Natural killer cell (primary cell): ENCODE results near the gene DDAH1. TPM values are rescaled to one million over a fixed set of nuclear protein-coding genes. Genes with fewer than 3 reads are reported as not detected.

Source experiments
- ATAC-seq, 3 donors: fragments of 150-1000 bp in 2 of 3; fragments of 200-7000 bp in 1 of 3; cut with Tn5 transposase; 1 replicate in 1 of 3; 2 replicates in 2 of 3; pipeline ENCODE4 v1.10.0; 2021; ENCODE audit warnings: mild to moderate bottlenecking in 2 of 3, moderate library complexity in 2 of 3
- DNase-seq, 2 donors: peaks; one replicate each; pipeline versions ENCODE4 v3.0.0 to v3.0.0-alpha.2; 2013 to 2021; ENCODE audit warnings: mixed read lengths in 1 of 2
- H3K27ac ChIP-seq: one replicate; pipeline ENCODE4 v1.5.1; 2013; ENCODE audit warnings: mild to moderate bottlenecking, low read length
- H3K27me3 ChIP-seq: one replicate; pipeline ENCODE4 v1.6.1; 2013; ENCODE audit warnings: low read length; ENCODE audit not compliant: control insufficient read depth, insufficient read depth
- H3K36me3 ChIP-seq: one replicate; pipeline ENCODE4 v1.6.1; 2013; ENCODE audit warnings: low read length; ENCODE audit not compliant: control insufficient read depth, insufficient read depth
- H3K4me1 ChIP-seq: one replicate; pipeline ENCODE4 v1.6.1; 2013; ENCODE audit warnings: low read length; ENCODE audit not compliant: control insufficient read depth, insufficient read depth
- H3K4me3 ChIP-seq: one replicate; pipeline ENCODE4 v1.5.1; 2013; ENCODE audit warnings: low read length
- H3K9me3 ChIP-seq: one replicate; pipeline ENCODE4 v1.6.1; 2013; ENCODE audit warnings: low read length; ENCODE audit not compliant: control insufficient read depth, insufficient read depth
- H3K27ac Mint-ChIP-seq, 2 donors: one replicate each; pipeline ENCODE4 v1.8.0; 2022; ENCODE audit warnings: mild to moderate bottlenecking in 2 of 2, mixed read lengths in 2 of 2, moderate library complexity in 1 of 2
- H3K27me3 Mint-ChIP-seq, 2 donors: one replicate each; pipeline ENCODE4 v1.8.0; 2022; ENCODE audit warnings: low read depth in 2 of 2, mixed read lengths in 2 of 2
- H3K36me3 Mint-ChIP-seq: one replicate; pipeline ENCODE4 v1.8.0; 2022; ENCODE audit warnings: mixed read lengths
- H3K4me1 Mint-ChIP-seq, 2 donors: one replicate each; pipeline ENCODE4 v1.8.0; 2022; ENCODE audit warnings: mixed read lengths in 2 of 2
- H3K4me3 Mint-ChIP-seq: one replicate; pipeline ENCODE4 v1.8.0; 2022; ENCODE audit warnings: mild to moderate bottlenecking, moderate library complexity, mixed read lengths
- H3K9me3 Mint-ChIP-seq, 2 donors: one replicate each; pipeline ENCODE4 v1.8.0; 2022; ENCODE audit warnings: mixed read lengths in 2 of 2
- WGBS: methylation state at CpG from one replicate; pipeline ENCODE4 v1.1.7; 2013; ENCODE audit warnings: missing lambda C conversion rate; ENCODE audit not compliant: insufficient coverage; 5-methylcytosine and 5-hydroxymethylcytosine counted together
- intact Hi-C: fragments of 100-400 bp; cut with micrococcal nuclease; formaldehyde crosslinking; loops from one replicate; pipeline ENCODE4 v1.14.2; 2022
- total RNA-seq, 4 donors: library from RNA; stranded (reverse); fragments of 120-200 nt in 1 of 4; gene quantifications; one replicate each; pipeline versions ENCODE4 v1.2.3 to v1.2.4, GENCODE V29; 2013 to 2022
- TF ChIP-seq, protein P1 (sequence below): fragments of 200-600 bp; IDR thresholded peaks from one replicate; pipeline ENCODE4 v1.8.0; 2022; ENCODE audit warnings: antibody characterized with exemption

The DDAH1 gene
- total RNA-seq, 3 donors from 2014 or later (not counting 1 experiment from before 2014, with no cell fraction given), result 0.07 to 0.20 TPM; not detected in 1

DNA sequence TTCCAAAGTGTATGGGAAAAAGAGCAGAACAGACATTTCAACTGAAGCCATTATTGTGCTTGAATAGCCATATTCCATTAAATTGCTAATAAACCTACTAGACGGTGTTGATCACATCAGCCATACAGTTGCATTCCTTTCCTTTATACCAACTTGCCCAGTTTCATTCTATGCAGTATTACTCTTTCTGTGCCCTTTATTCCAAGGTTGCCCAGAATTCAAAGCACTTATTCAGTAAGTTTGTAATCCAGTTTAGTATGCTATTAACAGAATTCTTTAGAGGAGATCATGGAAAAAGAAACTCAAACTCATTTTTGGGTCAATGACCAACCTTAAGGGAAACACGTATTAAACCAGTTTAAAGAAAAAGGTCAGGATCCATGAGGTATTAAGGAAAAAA, 89.5 kb downstream of the DDAH1 start:
- Mint-ChIP-seq H3K27ac (no peak overlapping the region), H3K36me3 (no peaks in the 10 kb centered on the region), H3K4me3 (no peak overlapping the region), H3K27me3 (peaks cover 13 to 14% of the 10 kb centered on the region in 2 donors), H3K9me3 (peaks cover 0 to 2% of the 10 kb centered on the region in 2 donors), H3K4me1 (no peaks in the 10 kb centered on the region)
- intact Hi-C loops, result no loop called here
- Histone ChIP-seq H3K36me3 (no peaks in the 10 kb centered on the region), H3K4me3 (no peak overlapping the region), H3K9me3 (no peaks in the 10 kb centered on the region), H3K27me3 (peaks cover 3% of the 10 kb centered on the region), H3K27ac (no peak overlapping the region), H3K4me1 (no peaks in the 10 kb centered on the region)
- WGBS, result 94% methylated on average over 1 of the region's 2 CpGs
- TF ChIP-seq, protein P1, sequence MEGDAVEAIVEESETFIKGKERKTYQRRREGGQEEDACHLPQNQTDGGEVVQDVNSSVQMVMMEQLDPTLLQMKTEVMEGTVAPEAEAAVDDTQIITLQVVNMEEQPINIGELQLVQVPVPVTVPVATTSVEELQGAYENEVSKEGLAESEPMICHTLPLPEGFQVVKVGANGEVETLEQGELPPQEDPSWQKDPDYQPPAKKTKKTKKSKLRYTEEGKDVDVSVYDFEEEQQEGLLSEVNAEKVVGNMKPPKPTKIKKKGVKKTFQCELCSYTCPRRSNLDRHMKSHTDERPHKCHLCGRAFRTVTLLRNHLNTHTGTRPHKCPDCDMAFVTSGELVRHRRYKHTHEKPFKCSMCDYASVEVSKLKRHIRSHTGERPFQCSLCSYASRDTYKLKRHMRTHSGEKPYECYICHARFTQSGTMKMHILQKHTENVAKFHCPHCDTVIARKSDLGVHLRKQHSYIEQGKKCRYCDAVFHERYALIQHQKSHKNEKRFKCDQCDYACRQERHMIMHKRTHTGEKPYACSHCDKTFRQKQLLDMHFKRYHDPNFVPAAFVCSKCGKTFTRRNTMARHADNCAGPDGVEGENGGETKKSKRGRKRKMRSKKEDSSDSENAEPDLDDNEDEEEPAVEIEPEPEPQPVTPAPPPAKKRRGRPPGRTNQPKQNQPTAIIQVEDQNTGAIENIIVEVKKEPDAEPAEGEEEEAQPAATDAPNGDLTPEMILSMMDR, result no peak
- DNase-seq, result no peak
- no peak for ATAC-seq

DNA sequence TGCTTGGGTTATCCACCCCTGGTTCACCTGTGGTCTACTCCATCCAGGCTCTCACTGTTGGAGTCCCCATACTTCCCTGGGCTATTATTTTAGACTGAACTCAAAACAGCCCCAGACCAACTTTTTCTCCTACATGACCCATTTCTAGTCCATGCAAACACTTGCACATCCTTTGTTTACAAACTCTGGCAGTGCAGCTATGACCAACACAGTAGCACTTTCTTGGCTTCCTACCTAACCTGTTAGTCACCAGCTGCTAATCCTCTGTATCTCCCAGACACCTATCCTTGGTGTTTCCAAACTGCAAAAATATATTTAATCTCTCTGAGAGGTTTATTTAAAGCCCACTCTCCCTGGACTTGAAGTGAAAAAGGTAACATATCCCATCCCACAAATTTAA, 90.8 kb downstream of the DDAH1 start:
- Mint-ChIP-seq H3K4me3 (no peak overlapping the region), H3K36me3 (no peaks in the 10 kb centered on the region), H3K27me3 (peaks cover 17 to 27% of the 10 kb centered on the region in 2 donors), H3K9me3 (peaks cover 0 to 4% of the 10 kb centered on the region in 2 donors), H3K4me1 (no peaks in the 10 kb centered on the region), H3K27ac (no peak overlapping the region)
- H3K27me3 ChIP-seq, result peaks cover 3% of the 10 kb centered on the region
- no peaks in the 10 kb centered on the region for H3K9me3 ChIP-seq
- ATAC-seq (no peak), DNase-seq (no peak)
- intact Hi-C loops, result no loop called here
- H3K4me3 ChIP-seq, result no peak overlapping the region
- H3K27ac ChIP-seq, result no peak overlapping the region
- TF ChIP-seq, protein P1, result no peak
- no peaks in the 10 kb centered on the region for H3K4me1 ChIP-seq
- H3K36me3 ChIP-seq, result no peaks in the 10 kb centered on the region

DNA sequence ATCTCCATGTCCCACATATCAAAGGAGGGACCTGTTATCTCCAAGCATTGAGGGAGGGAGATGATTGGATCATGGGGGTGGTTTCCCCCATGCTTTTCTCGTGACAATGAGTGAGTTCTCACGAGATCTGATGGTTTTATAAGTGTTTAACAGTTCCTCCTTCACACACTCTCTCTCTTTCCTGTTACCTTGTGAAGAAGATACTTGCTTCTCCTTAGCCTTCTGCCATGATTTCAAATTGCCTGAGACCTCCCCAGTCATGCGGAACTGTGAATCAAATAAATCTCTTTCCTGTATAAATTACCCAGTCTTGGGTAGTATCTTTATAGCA, 91.6 kb downstream of the DDAH1 start:
- H3K27me3 ChIP-seq, result peaks cover 3% of the 10 kb centered on the region
- no peaks in the 10 kb centered on the region for H3K36me3 Mint-ChIP-seq
- no peaks in the 10 kb centered on the region for H3K36me3 ChIP-seq
- DNase-seq, result no peak
- no peak for ATAC-seq
- H3K9me3 Mint-ChIP-seq, result peaks cover 0 to 4% of the 10 kb centered on the region in 2 donors
- no peaks in the 10 kb centered on the region for H3K4me1 Mint-ChIP-seq
- no peak overlapping the region for H3K27ac ChIP-seq
- no peak overlapping the region for H3K27ac Mint-ChIP-seq
- H3K4me3 ChIP-seq, result no peak overlapping the region
- peaks cover 17 to 28% of the 10 kb centered on the region in 2 donors for H3K27me3 Mint-ChIP-seq
- H3K9me3 ChIP-seq, result no peaks in the 10 kb centered on the region
- no peaks in the 10 kb centered on the region for H3K4me1 ChIP-seq
- TF ChIP-seq, protein P1, result no peak
- intact Hi-C loops, result no loop called here
- H3K4me3 Mint-ChIP-seq, result no peak overlapping the region
- WGBS, result no CpG with 5 or more reads among the region's 3 CpGs

DNA sequence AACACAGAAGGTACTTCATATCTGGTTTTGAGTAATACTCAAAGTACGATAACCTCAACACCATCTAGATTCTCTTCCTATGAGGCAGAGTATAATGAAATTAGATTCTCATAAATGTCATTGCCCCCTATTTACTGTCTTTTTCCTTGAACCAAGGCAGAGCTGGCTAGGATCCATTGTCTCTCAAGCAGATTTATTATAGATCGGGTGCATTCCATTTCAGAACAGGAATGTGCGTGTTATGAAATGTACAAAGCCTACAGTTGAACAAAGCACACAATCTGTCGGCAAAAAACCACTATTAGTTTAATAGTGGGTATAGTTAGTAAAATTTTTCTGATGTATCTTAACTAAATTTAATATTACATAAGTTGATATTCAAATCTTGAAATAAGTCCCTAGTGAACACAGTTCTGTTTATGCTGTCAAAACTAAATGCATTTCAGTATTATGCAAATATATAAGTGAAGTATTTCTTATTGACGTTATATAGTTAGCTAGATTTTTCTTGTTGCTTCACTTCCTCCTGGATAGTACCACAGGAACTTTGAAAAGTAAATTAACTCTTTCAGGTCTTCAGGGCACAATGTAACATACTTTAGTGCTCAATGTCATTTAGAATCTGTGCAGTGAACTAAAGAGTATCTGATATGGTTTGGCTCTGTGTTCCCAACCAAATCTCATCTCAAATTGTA, 92.1 kb downstream of the DDAH1 start:
- no peaks in the 10 kb centered on the region for H3K36me3 ChIP-seq
- no peaks in the 10 kb centered on the region for H3K9me3 ChIP-seq
- Mint-ChIP-seq H3K27ac (no peak overlapping the region), H3K36me3 (no peaks in the 10 kb centered on the region), H3K27me3 (peaks cover 20 to 28% of the 10 kb centered on the region in 2 donors), H3K9me3 (peaks cover 0 to 4% of the 10 kb centered on the region in 2 donors), H3K4me3 (no peak overlapping the region), H3K4me1 (no peaks in the 10 kb centered on the region)
- no peak for ATAC-seq
- TF ChIP-seq, protein P1, result no peak
- 90% methylated on average over 2 of the region's 5 CpGs for WGBS
- H3K27me3 ChIP-seq, result peaks cover 3% of the 10 kb centered on the region
- no peaks in the 10 kb centered on the region for H3K4me1 ChIP-seq
- no peak overlapping the region for H3K27ac ChIP-seq
- intact Hi-C loops, result no loop called here
- DNase-seq, result no peak
- no peak overlapping the region for H3K4me3 ChIP-seq
